ENCODE measurements around the gene IL17B.

Gene IL17B, protein sequence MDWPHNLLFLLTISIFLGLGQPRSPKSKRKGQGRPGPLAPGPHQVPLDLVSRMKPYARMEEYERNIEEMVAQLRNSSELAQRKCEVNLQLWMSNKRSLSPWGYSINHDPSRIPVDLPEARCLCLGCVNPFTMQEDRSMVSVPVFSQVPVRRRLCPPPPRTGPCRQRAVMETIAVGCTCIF

DNA sequence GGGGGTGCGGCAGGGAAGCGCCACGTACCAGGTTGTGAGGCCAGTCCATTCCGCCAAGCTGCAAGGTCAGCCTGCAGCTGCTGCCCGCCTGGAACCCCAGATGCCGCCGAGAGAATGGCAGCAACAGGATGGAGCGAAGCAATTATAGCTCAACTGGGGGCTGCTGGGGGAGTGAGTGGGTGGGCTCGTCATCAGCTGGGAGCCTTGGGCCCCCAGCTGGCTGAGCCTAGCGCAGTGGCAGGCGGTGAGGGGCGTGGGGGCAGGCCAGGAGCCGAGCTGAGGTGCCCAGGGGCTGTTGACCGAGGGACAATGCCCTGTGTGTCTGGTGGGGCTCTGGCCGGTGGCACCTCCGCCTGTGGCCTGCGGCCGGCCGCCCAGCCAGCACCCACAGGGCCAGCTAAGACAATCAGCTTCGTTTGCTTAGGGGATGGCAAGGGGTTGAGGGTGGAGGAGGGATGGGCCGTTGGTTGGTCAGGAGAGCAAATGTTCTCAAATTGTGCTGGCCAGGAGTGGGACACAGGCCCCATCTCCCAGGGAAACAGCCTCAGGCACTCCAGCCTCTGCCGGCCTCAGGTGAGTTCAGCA is at the start of gene IL17B:
Gene IL17B (minus strand): TSS at position 116 of the 585 bp plus-strand sequence. CDS start 67 bp downstream, at position 49.
- no peaks in the 10 kb centered on the region for H3K36me3 ChIP-seq (ENCODE audit: control insufficient read depth in 5 of 5, insufficient read depth in 5 of 5, low read length in 5 of 5)
- H3K4me1 ChIP-seq (ENCODE audit: control insufficient read depth in 5 of 5, insufficient read depth in 5 of 5, low read length in 5 of 5): peaks cover 0 to 28% (median 25%) of the 10 kb centered on the region in 5 donors
- no peaks in the 10 kb centered on the region for H3K9me3 ChIP-seq (ENCODE audit: control insufficient read depth in 5 of 5, low read length in 5 of 5)
- H3K9ac ChIP-seq (ENCODE audit: low read length in 5 of 5): no peak within 1 kb of the TSS
- no peak within 1 kb of the TSS for H3K27ac ChIP-seq (ENCODE audit: low read depth, low read length)
- H3K4me3 ChIP-seq (ENCODE audit: low read depth in 1 of 5, low read length in 5 of 5): no peak within 1 kb of the TSS
- H3K27me3 ChIP-seq (ENCODE audit: control insufficient read depth in 5 of 5, insufficient read depth in 4 of 5, low read length in 5 of 5): no peaks in the 10 kb centered on the region

DNA sequence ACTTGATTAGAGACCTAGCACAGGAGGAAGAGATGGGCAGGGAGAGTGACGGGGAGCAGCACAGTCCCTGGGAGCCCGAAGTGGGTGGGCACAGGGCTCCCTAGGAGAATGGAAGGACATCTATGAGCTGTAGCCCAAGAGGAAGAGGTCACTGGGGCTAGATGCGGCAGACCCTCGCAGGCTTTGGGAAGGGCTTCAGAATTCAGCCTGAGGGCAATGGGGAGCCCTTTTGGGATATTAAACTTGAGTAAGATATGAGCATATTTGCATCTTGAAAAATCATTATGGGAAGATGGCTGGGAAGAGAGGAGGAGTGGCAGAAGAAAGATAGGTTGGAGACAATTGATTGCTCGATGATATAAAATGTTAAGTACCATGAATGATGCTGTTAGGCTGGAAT is 48.9 kb upstream of the IL17B start:
- Histone ChIP-seq H3K9ac (ENCODE audit: low read length in 5 of 5) (no peak overlapping the region), H3K27ac (ENCODE audit: low read depth, low read length) (peak overlapping the region; percentile 61), H3K4me3 (ENCODE audit: low read depth in 1 of 5, low read length in 5 of 5) (no peak overlapping the region), H3K9me3 (ENCODE audit: control insufficient read depth in 5 of 5, low read length in 5 of 5) (no peaks in the 10 kb centered on the region), H3K36me3 (ENCODE audit: control insufficient read depth in 5 of 5, insufficient read depth in 5 of 5, low read length in 5 of 5) (peaks cover 0 to 80% (median 70%) of the 10 kb centered on the region in 5 donors), H3K4me1 (ENCODE audit: control insufficient read depth in 5 of 5, insufficient read depth in 5 of 5, low read length in 5 of 5) (peaks cover 4 to 38% (median 31%) of the 10 kb centered on the region in 5 donors), H3K27me3 (ENCODE audit: control insufficient read depth in 5 of 5, insufficient read depth in 4 of 5, low read length in 5 of 5) (no peaks in the 10 kb centered on the region)

DNA sequence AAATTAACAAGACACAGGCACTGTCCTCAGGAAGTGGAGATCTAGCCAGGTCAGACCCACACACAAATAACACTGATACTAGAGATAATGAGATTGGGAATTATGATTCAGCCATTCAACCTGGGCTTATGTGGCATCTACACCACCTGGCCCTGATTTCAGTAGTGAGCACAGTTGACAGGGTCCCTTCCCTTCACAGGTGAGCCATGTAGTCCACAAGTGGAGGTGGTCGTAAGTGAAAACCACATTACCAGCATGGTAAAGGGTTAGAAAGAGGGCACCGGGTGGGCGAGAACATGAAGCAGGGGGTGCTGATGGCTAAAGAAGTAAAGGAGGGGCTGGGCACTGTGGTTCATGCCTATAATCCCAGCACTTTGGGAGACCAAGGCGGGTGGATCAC is 48.3 kb upstream of the IL17B start:
- no peaks in the 10 kb centered on the region for H3K9me3 ChIP-seq (ENCODE audit: control insufficient read depth in 5 of 5, low read length in 5 of 5)
- H3K9ac ChIP-seq (ENCODE audit: low read length in 5 of 5): no peak overlapping the region
- H3K4me1 ChIP-seq (ENCODE audit: control insufficient read depth in 5 of 5, insufficient read depth in 5 of 5, low read length in 5 of 5): peaks cover 4 to 45% (median 36%) of the 10 kb centered on the region in 5 donors
- no peak overlapping the region for H3K4me3 ChIP-seq (ENCODE audit: low read depth in 1 of 5, low read length in 5 of 5)
- H3K36me3 ChIP-seq (ENCODE audit: control insufficient read depth in 5 of 5, insufficient read depth in 5 of 5, low read length in 5 of 5): peaks cover 0 to 86% (median 76%) of the 10 kb centered on the region in 5 donors
- peak overlapping the region; percentile 61 for H3K27ac ChIP-seq (ENCODE audit: low read depth, low read length)
- no peaks in the 10 kb centered on the region for H3K27me3 ChIP-seq (ENCODE audit: control insufficient read depth in 5 of 5, insufficient read depth in 4 of 5, low read length in 5 of 5)

DNA sequence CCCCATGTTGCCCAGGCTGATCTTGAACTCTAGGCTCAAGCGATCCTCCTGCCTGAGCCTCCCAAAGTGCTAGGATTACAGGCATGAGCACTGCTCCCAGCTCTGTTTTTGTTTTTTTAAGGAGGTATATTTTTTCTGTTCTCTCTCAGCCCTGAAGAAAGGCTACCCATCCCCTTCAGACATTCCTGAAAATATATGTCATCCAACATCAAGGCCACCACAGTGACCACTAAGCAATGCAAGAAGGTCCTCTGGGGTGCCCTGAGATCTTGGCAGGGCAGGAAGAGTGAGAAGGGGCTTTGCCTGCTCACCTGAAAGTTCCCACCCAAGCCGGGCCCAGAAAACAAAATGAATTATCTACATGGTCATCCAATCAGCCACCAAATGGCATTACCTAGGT is 47.8 kb upstream of the IL17B start:
- no peak overlapping the region for H3K9ac ChIP-seq (ENCODE audit: low read length in 5 of 5)
- no peak overlapping the region for H3K4me3 ChIP-seq (ENCODE audit: low read depth in 1 of 5, low read length in 5 of 5)
- H3K27me3 ChIP-seq (ENCODE audit: control insufficient read depth in 5 of 5, insufficient read depth in 4 of 5, low read length in 5 of 5): no peaks in the 10 kb centered on the region
- no peaks in the 10 kb centered on the region for H3K9me3 ChIP-seq (ENCODE audit: control insufficient read depth in 5 of 5, low read length in 5 of 5)
- H3K27ac ChIP-seq (ENCODE audit: low read depth, low read length): peak overlapping the region; percentile 61
- peaks cover 0 to 91% (median 80%) of the 10 kb centered on the region in 5 donors for H3K36me3 ChIP-seq (ENCODE audit: control insufficient read depth in 5 of 5, insufficient read depth in 5 of 5, low read length in 5 of 5)
- H3K4me1 ChIP-seq (ENCODE audit: control insufficient read depth in 5 of 5, insufficient read depth in 5 of 5, low read length in 5 of 5): peaks cover 4 to 49% (median 39%) of the 10 kb centered on the region in 5 donors

DNA sequence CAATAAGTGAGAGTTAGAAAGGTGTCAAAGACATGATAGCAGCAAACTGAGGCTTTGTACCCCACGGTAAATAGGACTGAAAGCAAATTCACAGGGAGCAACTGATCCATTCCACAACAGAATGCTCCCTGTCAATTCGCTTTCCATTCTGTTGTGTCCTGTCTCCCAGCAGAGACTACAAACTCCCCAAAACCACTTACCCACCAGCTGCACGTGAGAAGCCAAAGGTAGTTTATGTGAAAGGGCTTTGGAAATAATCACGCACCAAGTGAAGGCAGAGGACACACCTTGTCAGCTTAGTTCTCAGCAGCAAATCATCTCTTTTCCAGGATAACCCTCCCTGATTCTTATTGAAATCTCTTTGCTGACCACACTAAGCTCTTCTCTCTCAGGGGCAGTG is 46.6 kb upstream of the IL17B start:
- Histone ChIP-seq H3K9ac (ENCODE audit: low read length in 5 of 5) (peak overlapping the region in 1 of 5 donors; percentile 3), H3K36me3 (ENCODE audit: control insufficient read depth in 5 of 5, insufficient read depth in 5 of 5, low read length in 5 of 5) (peaks cover 0 to 95% (median 82%) of the 10 kb centered on the region in 5 donors), H3K27ac (ENCODE audit: low read depth, low read length) (no peak overlapping the region), H3K27me3 (ENCODE audit: control insufficient read depth in 5 of 5, insufficient read depth in 4 of 5, low read length in 5 of 5) (no peaks in the 10 kb centered on the region), H3K9me3 (ENCODE audit: control insufficient read depth in 5 of 5, low read length in 5 of 5) (no peaks in the 10 kb centered on the region), H3K4me3 (ENCODE audit: low read depth in 1 of 5, low read length in 5 of 5) (no peak overlapping the region), H3K4me1 (ENCODE audit: control insufficient read depth in 5 of 5, insufficient read depth in 5 of 5, low read length in 5 of 5) (peaks cover 3 to 59% (median 44%) of the 10 kb centered on the region in 5 donors)

DNA sequence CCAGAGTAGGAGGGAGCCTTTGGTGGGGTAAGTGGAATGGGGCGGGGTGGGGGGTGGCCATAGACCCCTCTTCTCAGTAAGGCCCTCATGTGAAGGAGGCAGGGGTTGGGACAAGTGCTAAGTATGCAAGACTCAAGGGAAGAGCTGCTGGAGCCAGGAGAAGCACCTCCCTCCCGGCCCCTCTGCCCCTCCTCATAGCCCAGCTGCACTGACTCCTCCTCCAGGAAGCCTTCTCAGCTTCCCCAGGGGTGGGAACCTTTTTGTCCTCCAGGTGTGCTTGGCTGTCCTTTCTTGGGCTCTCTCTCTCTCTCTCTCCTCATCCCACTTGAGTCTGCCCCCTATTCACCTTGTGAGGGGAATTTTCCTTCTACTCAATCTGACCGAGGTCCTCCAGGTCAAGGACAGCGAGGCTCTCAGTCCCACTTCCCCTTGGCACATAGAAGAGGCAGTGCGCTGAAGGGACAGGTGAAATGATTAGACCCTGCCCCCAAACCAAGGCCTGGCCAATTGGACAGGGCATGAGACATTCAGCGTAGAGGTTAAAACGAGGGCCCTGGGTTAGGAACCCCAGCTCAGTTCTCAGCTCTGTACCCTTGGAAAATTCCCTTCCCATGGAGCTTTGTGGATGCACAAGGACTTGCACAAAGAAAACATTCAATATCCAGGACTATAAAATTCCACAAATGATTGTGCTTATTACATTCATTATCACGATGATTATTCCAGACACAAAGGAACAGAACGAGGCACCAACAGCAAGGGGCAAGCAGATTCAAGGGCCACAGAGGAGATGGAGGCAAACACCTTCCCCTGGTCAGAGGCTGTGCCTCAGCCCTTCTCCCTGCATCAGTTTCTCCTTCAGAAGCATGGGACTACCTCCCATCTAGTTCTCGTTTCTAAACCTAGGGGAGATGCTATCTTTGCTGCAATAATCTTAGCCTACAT is 45.6 kb upstream of the IL17B start:
- Histone ChIP-seq H3K27ac (ENCODE audit: low read depth, low read length) (peak overlapping the region; percentile 97), H3K9me3 (ENCODE audit: control insufficient read depth in 5 of 5, low read length in 5 of 5) (no peaks in the 10 kb centered on the region), H3K4me3 (ENCODE audit: low read depth in 1 of 5, low read length in 5 of 5) (no peak overlapping the region), H3K36me3 (ENCODE audit: control insufficient read depth in 5 of 5, insufficient read depth in 5 of 5, low read length in 5 of 5) (peaks cover 0 to 92% (median 72%) of the 10 kb centered on the region in 5 donors), H3K4me1 (ENCODE audit: control insufficient read depth in 5 of 5, insufficient read depth in 5 of 5, low read length in 5 of 5) (peaks cover 8 to 59% (median 44%) of the 10 kb centered on the region in 5 donors), H3K9ac (ENCODE audit: low read length in 5 of 5) (no peak overlapping the region), H3K27me3 (ENCODE audit: control insufficient read depth in 5 of 5, insufficient read depth in 4 of 5, low read length in 5 of 5) (no peaks in the 10 kb centered on the region)

DNA sequence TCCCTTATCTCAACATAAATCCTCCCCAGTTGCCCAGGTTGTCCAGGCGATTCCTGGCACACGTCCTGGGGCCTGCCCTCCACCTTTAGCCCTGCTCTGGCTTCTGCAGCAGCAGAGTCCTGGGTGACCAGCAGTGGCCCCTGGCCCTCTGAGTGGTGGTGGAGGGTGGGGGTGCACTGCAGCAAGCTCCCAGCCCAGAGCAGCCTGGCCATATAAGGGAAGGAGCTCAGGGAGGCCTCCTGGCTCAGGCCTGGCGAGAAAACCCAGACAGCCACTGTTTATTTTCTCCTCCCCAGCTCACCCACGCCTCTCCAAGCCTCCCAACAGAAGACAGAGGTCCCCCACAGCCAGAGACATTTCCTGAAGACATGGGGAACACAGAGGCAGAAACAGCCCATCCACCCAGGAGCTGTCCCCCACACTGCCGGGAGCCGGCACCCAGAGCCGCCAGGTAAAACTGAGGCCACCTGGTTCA is 44.7 kb upstream of the IL17B start:
- H3K4me3 ChIP-seq (ENCODE audit: low read depth in 1 of 5, low read length in 5 of 5): no peak overlapping the region
- H3K9ac ChIP-seq (ENCODE audit: low read length in 5 of 5): no peak overlapping the region
- peaks cover 9 to 59% (median 47%) of the 10 kb centered on the region in 5 donors for H3K4me1 ChIP-seq (ENCODE audit: control insufficient read depth in 5 of 5, insufficient read depth in 5 of 5, low read length in 5 of 5)
- peaks cover 0 to 92% (median 69%) of the 10 kb centered on the region in 5 donors for H3K36me3 ChIP-seq (ENCODE audit: control insufficient read depth in 5 of 5, insufficient read depth in 5 of 5, low read length in 5 of 5)
- H3K9me3 ChIP-seq (ENCODE audit: control insufficient read depth in 5 of 5, low read length in 5 of 5): no peaks in the 10 kb centered on the region
- no peaks in the 10 kb centered on the region for H3K27me3 ChIP-seq (ENCODE audit: control insufficient read depth in 5 of 5, insufficient read depth in 4 of 5, low read length in 5 of 5)
- peak overlapping the region; percentile 97 for H3K27ac ChIP-seq (ENCODE audit: low read depth, low read length)

DNA sequence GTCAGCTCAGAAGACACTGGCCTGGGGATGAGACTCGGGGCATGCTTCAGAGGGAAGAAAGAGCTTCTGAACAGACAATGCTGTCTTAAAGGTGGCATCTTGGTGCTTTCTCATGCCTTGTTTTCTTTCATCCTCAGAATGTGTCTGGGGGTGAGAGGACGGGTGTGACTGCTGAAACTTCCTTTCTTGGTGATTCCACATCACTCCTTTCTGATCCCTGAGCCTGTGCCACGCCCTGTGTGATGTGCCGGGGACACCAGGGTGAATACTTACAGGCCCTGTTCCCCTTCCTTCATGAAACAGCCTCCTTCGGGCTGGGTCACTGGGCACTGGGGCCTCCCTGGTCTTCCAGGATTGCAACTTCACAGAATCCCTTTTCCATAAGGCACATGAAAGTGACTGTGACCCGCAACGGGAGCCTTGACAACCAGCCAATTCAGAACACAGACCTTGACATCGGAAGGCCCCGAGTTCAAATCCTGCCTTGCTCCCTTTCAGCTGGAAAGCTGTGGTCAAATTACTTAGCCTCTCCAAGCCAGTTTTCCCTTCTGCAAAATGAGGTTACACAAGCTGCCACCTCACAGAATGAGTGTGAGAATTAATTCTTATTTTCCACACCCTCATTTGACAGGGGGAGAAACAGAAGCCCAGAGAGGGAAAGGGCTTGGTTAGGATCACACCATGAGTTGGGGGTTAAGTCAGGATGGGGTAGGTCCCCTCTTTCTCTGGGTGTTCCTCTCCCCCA is 44.1 kb upstream of the IL17B start:
- Histone ChIP-seq H3K9me3 (ENCODE audit: control insufficient read depth in 5 of 5, low read length in 5 of 5) (no peaks in the 10 kb centered on the region), H3K27me3 (ENCODE audit: control insufficient read depth in 5 of 5, insufficient read depth in 4 of 5, low read length in 5 of 5) (no peaks in the 10 kb centered on the region), H3K4me3 (ENCODE audit: low read depth in 1 of 5, low read length in 5 of 5) (peak overlapping the region in 1 of 5 donors; percentile 27), H3K9ac (ENCODE audit: low read length in 5 of 5) (no peak overlapping the region), H3K4me1 (ENCODE audit: control insufficient read depth in 5 of 5, insufficient read depth in 5 of 5, low read length in 5 of 5) (peaks cover 9 to 61% (median 46%) of the 10 kb centered on the region in 5 donors), H3K27ac (ENCODE audit: low read depth, low read length) (peak overlapping the region; percentile 97), H3K36me3 (ENCODE audit: control insufficient read depth in 5 of 5, insufficient read depth in 5 of 5, low read length in 5 of 5) (peaks cover 0 to 90% (median 64%) of the 10 kb centered on the region in 5 donors)

DNA sequence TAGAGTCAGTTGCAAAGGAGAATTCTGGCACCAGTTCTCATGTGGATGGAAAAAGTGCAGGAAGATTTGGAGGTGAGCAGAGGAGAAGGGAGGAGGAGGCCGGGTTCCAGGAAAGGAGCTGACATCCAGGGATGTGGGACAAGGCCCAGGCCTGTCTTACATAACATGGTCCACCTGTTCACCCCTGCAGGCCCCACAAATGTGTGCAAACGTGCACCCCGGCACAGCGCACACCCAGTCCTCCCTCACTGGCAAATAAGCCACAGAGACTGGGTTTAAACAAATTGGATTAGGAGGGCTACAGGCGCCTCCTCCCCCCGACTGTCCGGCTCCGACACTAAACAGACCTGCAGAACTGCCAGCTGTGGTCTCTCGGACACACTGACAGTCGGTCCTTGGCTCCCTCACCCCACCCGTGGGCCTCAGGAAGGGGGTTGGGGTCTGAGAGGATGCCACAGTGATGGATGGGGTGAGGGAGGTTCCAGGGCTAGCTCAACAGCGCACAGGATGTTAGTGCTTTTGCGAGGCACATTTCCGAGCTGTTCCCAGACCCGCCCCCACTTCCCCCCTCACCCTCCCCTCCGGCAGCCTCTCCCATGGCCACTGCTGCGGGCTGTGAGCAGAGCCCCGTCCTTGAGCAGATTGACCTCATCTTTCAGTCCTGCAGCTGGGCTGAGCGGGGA is 43.4 kb upstream of the IL17B start:
- H3K9ac ChIP-seq (ENCODE audit: low read length in 5 of 5): peak overlapping the region in 1 of 5 donors; percentile 31
- H3K4me3 ChIP-seq (ENCODE audit: low read depth in 1 of 5, low read length in 5 of 5): peak overlapping the region in 1 of 5 donors; percentile 27
- H3K27me3 ChIP-seq (ENCODE audit: control insufficient read depth in 5 of 5, insufficient read depth in 4 of 5, low read length in 5 of 5): no peaks in the 10 kb centered on the region
- H3K27ac ChIP-seq (ENCODE audit: low read depth, low read length): peak overlapping the region; percentile 97
- peaks cover 9 to 68% (median 53%) of the 10 kb centered on the region in 5 donors for H3K4me1 ChIP-seq (ENCODE audit: control insufficient read depth in 5 of 5, insufficient read depth in 5 of 5, low read length in 5 of 5)
- H3K9me3 ChIP-seq (ENCODE audit: control insufficient read depth in 5 of 5, low read length in 5 of 5): no peaks in the 10 kb centered on the region
- H3K36me3 ChIP-seq (ENCODE audit: control insufficient read depth in 5 of 5, insufficient read depth in 5 of 5, low read length in 5 of 5): peaks cover 0 to 89% (median 66%) of the 10 kb centered on the region in 5 donors
